Germinal center (tissue), 1 donor: ENCODE data around the gene VWA5B2.

Experiments used
- DNase-seq: peaks from one replicate; pipeline ENCODE4 v3.0.0; 2012; ENCODE audit warnings: mixed read lengths, low spot score

VWA5B2 gene

DNA sequence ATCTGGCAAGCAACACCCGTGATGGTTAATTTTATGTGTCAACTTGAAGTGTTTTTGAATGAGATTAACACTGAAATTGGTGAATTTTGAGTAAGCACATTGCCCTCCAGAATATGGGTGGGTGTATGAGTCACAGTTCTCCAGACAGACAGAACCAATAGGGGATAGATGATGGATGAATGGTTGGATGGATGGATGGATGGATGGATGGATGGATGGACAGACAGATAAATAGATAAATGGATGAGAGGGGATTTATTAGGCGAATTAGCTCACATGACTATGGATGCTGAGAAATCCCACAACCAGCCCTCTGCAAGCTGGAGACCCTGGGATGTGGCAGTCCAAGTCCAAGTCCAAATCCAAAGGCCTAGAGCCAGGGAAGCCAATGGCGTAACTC is 5.4 kb upstream of the VWA5B2 start:
- no peak for DNase-seq

DNA sequence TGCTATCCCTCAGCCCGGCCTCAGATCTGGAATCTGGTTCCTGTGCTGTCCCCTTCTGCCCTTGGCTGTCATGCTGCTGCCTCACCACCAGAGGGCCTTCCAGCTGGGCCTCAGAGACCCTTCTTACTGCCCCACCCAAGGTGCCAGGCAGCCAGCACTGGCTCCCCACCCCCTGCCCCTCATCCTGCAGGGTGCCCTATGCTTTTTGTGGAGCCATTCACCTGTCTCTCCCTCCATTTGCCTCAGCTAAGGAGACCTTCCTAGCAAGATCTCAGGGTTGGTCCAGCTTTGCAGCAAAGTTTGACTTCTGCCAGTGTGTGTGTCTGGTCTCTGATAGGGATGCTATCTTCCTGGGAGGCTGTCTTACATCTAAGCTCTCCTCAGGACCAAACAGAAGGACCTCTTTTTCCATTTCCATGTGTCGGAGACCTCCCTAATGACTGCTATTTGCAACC is 1.9 kb upstream of the VWA5B2 start:
- peak; percentile 76 for DNase-seq

DNA sequence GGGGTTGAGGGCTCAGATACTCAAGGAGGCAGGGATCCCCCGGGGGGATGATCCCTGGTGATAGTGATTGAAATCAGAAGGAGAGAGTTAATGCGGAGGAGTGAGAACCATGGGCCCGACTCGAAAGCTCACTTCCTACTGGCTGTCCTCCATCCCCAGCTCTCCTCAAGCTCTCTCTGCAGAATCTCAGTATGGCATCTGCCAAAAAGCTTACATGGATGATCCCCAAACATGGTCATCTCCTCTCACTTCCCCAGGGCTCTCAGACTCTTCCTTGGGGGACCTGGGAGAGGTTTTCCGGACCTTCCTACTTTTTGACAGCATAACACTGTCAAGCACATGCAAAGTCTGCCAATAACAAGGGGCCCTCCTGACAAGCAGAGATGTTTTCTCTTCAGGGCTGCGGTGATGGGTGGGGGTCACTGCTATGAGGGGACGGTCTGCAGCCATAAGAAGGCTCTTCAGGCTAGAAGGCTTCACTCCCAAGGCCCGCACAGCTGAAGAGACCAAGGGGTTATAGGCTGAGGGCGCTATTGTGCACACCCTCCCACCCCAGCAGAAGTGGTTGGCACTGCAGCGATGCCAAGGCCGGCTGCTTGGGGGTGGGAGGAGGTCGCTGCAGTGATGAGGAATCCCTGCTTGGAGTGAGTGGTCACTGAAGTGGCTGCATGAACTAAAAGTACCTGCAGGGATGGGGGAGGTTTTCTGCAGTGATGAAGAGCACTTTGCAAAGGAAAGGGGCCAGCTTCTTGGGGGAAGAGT is 828 bp upstream of the VWA5B2 start:
- DNase-seq = no peak

DNA sequence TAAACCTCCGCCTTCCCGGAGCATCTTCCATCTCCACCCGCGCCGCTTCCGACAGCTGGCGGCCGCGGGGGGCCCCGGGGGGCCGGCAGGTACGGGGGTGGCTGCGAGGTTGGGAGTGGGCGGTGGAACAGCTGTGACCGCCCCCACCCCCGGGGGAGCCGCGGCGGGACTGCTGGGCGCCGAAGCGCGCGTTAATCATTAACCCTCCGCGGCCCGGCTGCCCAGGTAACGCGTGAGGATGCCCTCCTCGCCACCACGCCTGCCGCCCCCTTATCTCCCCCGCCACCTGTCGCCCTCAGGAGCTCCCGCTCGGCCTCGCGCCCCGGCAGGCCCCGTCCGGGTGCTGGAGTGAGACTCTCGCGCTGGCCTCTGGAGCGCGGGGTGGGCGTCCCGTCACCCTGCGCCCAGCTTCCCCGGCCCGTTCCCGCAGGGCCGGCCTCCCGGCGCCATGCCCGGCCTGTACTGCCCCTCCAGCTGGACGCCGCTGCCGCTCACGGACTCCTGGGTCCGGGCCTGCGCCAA is 757 bp downstream of the VWA5B2 start:
- no peak for DNase-seq

DNA sequence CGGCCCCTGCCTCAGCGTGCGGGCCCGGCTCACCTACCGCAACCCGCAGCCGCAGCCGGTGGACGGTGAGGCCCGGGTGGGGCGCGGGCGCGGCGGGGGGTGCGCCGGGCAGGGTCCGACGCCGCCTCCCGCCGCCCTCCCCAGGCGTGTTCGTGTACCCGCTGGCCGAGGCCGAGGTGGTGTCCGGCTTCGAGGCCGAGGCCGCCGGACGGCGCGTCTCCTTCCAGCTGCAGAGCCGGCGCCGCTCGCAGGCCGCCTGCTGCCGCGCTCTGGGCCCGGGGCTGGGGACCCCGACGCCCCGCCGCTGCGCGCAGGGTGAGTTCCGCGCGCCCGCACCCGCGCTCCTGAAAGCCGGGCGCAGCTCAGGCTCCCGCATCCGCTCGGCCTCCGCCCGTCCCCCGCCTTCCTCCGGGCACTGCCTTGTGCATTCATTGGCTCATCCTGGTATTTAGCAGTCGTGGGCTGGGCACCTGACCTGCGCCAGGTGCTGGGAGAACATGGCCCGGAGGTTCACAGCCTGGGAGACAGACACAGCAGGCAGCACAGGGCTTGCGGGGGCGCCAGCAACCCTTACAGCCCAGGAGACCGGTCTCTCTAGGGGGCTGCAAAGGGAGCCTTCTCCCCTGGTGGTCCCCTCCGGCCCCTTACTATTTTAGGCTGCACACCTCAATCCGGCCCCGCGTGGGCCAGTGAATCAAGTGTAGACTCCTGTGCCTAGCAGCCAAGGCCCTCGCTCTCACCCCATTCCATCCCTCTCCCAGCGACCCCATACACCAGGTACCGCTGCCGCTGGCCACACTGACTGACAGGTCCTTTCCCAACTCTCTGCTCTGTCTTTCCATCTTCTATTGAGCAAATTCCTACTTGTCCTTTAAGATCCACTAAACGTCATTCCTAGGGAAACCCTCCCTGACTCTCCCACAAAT is 1.5 kb downstream of the VWA5B2 start:
- DNase-seq = no peak

DNA sequence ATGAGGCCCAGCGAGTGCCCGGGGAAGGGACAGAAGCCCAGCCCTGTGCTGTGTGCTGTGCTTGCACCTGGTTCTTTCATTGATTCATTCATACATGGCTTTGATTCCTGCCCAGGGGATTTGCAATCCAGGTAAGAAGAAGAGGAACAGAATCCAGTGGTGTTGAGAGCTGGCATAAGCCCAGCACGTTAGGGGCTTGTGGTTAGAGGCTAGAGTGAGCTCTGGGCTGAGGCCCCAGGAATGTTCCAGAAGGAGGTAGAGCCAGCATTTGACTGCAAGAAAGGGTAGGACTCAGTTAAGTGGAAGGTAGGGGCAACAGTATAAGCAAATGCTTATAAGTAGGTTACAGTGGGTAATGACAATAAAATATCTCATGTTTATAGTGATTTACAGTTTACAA is 2.3 kb downstream of the VWA5B2 start:
- no peak for DNase-seq

DNA sequence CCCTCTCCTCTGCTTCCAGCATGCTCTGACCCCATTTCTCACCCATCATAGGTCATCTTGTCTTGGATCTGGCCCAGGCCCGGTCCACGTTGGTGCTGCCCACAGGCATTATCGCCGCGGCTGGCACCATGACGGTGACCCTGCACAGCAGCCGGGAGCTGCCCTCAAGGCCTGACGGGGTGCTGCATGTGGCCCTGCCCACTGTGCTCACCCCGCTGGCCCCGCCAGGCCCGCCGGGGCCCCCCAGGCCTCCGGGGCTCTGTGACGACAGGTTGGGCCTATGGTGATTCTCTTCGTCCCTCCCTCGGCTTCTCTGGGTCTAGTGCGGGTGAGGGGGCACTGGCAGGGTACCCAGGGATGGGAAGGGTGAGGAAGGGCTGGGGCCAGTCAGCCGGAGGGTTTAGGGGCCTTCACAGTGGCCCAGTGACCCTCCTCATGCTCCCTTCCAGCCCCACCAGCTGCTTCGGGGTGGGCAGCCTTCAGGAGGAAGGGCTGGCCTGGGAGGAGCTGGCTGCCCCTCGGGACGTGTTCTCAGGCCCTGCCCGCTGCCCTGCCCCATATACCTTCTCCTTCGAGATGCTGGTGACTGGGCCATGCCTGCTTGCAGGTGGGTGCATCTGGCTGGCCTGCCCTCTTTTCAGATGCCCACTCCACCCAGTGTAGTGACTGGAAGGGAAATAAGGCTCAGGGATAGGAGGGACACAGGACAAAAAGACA is 3.9 kb downstream of the VWA5B2 start:
- DNase-seq = no peak

DNA sequence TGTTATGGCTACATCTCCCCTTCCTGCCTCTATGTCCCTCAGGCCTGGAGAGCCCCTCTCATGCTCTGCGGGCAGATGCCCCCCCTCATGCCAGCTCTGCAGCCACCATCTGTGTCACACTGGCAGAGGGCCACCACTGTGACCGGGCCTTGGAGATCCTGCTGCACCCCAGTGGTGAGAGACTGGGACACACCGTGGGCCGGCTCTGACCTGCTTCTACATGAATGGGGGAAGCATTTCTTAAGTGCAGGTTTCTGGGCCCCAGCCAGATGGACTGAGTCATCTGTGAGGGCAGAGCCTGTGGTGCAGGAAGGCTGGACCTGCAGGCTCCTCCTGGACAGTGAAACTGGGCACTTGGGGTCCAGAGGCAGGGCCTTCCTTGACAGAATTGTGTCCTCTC is 4.8 kb downstream of the VWA5B2 start:
- DNase-seq = no peak

DNA sequence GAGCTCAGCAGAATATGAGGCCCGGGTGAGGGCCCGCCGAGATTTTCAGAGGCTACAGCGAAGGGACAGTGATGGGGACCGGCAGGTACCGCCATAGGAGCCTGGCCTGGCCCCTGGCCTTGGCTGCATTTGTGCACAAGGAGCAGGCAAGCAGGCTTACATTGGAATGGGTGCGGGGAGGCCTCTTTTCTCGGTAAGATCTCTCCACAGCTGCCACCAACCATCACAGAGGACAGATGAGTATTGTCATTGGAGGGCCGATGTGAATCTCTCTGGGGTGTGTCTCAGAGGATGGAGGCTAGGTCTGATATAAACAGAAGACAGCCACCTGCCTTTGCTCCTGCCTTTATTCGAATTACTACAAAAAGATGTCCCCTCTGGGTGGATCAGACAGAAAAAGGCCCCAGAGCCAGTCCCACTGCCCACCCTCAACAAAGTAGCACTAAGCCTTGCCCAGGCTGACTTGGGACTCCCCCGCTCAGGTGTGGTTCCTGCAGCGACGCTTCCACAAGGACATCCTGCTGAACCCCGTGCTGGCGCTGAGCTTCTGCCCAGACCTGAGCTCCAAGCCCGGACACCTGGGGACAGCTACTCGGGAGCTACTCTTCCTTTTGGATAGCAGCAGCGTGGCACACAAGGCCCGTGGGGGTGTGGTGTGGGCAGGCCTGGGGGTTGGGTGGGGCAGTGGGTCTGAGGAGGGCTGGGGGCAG is 5.4 kb downstream of the VWA5B2 start:
- DNase-seq = no peak

DNA sequence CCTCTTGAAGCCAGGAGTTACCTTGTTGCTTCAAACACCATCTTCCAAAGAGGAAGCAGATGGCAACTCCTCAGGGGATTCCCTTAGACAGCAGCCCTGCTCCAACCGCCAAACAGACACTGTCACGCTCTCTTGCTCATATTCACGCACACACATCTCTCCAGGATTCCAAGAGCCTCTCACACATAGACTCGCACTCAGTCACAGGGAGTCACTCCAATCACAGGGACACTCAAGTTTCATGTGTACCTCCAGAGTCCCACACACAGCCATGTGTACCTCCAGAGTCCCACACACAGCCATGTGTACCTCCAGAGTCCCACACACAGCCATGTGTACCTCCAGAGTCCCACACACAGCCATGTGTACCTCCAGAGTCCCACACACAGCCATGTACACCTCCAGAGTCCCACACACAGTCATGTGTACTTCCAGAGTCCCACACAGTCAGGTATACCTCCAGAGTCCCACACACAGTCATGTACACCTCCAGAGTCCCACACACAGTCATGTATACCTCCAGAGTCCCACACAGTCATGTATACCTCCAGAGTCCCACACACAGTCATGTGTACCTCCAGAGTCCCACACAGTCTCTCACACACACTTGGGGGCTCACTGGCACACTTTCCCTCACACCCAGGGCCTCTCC is 6.1 kb downstream of the VWA5B2 start:
- no peak for DNase-seq

DNA sequence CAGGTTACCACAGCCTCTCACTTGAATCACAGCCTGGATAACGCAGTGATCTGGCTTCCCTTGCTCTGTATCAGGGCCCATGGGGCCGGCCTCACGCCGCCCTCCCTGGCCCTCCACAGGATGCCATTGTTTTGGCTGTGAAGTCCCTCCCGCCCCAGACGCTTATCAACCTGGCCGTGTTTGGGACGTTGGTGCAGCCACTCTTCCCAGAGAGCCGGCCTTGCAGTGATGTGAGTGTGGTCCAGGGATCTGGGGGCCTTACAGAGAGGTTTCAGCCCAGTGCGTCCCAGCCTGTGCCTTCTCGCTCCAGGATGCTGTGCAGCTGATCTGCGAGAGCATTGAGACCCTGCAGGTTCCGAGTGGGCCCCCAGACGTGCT is 6.6 kb downstream of the VWA5B2 start:
- DNase-seq = no peak

DNA sequence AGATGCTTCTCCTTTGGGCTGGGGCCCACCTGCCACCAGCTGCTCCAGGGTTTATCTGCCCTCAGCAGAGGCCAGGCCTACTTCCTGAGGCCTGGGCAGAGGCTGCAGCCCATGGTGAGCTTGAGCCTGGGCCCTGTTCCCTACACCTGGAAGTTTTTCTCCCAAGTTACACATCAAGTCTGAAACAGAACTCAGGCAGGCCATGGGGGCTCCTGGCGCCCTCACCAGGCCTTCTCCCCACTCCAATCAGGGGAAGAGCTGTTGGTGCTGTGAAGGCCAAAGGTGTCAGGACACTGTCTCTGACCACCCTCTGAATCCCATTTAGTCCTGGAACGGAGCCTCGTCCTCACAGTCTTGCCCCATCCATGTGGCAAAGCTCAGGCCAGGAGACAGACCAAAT is 7.3 kb downstream of the VWA5B2 start:
- DNase-seq = no peak

DNA sequence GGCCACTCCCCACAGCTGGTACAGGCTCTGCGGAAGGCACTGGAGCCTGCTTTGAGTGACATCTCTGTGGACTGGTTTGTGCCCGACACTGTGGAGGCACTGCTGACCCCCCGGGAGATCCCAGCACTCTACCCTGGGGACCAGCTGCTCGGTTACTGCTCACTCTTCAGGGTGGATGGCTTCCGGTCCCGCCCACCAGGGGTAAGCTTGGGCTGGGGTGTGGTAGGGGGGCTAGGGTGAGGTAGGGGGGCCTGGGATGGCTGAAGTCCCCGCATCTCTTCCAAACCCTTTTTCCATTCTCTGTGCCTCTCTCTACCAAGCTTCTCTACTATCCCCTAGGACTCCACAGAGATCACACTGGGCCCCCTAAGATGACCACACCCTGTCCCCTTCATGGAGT is 7.8 kb downstream of the VWA5B2 start:
- DNase-seq = no peak

DNA sequence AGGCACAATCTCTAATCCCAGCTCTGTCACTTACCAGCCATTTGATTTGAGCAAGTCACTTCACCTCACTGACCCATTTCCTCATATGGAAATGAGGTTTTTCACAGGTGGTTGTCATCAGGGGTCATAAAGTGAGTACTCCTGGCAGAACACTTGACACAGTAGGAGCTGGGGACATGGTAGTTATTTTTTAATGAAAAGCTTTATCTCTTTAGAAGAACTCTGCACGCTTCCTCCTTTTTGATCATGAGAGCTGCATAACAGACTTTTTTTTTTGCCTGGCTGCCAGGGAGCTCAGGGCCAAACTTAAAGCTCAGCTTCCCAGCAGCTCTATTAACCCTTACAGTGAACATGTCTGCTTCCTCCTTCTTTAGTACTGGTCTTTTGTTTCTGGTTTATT is 8.4 kb downstream of the VWA5B2 start:
- DNase-seq = no peak

DNA sequence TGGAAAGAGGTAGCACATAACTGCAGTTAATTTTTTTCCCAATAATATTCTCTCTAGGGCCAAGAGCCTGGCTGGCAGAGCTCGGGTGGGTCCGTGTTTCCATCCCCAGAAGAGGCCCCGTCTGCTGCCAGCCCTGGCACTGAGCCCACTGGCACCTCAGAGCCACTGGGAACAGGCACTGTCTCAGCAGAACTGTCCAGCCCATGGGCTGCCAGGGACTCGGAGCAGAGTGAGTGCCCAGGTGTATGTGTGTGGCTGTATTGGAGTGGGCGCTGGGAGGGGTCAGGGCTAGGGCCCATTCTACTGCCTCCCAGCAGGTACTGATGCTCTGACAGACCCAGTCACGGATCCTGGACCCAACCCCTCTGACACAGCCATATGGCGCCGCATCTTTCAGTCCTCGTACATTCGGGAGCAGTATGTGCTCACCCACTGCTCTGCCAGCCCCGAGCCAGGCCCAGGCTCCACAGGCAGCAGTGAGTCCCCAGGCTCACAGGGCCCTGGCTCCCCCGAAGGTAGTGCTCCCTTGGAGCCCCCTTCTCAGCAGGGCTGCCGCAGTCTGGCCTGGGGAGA is 8.9 kb downstream of the VWA5B2 start:
- DNase-seq = no peak

DNA sequence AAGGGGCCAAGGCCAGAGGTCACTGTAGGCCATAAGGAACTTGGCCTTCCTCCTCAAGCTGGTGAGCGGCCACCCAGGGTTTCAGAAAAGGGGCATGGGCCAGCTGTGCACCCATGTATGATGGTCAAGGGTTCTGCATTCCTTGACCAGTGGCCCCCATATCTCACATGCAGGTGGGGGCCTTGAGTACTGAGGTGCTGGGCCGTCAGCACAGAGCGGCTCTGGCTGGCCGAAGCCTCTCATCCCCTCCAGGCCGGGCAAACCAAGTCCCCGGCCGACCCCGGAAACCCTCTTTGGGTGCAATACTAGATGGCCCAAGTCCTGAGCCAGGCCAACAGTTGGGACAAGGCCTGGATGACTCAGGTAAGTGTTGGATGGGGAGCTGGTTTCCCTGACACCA is 9.8 kb downstream of the VWA5B2 start:
- no peak for DNase-seq

DNA sequence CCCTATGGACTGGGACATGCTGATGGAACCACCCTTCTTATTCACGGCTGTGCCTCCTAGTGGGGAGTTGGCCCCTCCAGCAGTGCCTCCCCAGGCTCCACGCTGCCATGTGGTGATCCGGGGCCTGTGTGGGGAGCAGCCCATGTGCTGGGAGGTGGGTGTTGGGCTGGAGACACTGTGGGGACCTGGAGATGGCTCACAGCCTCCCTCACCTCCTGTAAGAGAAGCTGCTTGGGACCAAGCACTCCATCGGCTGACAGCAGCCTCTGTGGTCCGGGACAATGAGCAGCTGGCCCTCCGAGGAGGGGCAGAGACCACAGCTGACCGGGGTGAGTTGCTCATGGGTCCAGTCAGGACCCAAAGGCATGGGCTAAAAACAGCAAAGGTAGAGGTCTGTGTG is 10.3 kb downstream of the VWA5B2 start:
- no peak for DNase-seq

DNA sequence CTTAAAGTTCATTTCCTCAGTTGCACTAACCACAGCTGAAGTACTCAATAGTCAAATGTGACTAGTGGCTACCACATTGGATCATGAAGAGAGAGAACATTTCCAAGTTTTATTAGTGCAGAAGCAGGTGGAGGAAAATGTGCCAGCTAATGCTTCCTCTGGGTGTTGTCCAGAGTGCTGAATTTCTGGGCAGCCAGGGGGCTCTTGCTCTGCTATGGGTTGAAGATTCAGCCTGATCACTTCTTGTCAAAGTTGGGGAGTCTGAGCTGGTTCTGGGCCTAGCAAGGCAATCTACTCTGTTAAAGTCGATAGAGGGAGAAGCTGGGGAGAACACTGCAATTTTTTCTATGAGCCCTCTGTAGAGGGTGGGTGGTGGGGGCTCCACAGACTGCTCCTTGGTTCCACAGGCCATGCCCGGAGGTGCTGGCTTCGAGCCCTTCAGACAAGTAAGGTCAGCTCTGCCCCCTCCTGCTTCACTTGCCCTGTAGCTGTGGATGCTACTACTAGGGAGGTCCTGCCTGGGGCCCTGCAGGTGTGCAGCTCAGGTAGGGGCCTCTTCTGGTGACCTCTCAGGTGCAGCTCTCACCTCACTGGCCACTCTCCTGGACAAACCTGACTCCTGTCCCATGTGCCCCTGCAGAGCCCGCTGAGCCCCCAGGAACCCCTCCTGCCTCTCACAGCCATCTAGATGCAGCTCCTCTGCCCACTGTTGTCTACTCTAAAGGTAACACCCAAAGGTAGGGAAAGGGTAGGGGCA is 11.2 kb downstream of the VWA5B2 start:
- no peak for DNase-seq

DNA sequence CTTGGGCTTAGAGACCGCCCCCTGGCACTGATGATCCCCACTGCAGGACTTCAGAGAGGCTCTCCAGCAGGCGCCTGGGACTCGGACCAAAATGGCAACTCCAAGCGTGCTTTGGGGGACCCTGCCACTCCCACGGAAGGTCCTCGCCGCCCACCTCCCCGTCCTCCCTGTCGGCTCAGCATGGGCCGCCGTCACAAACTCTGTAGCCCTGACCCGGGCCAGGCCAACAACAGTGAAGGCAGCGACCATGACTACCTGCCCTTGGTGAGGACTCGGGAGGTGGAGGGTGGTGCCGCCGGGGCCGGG is 11.7 kb downstream of the VWA5B2 start:
- DNase-seq = no peak
